ENCODE measurements around the gene ADK.
"Not testable (repeated sequence)": the region's sequence is repeated elsewhere in the genome, so short reads cannot be mapped to it uniquely, and the experiment has no call there.

ADK gene

GRCh38 chr10:74556072-74556705 lies 405.2 kb downstream of the ADK start:
- no peak for DNase-seq (ENCODE audit: low spot score)

- no peak for DNase-seq (ENCODE audit: low spot score)
Measured at GRCh38 chr10:74557098-74557497, 406.1 kb downstream of the ADK start.

- no peak for DNase-seq (ENCODE audit: low spot score)
Measured at GRCh38 chr10:74558403-74558802, 407.4 kb downstream of the ADK start.

- no peak for DNase-seq (ENCODE audit: low spot score)
Measured at GRCh38 chr10:74558897-74559296, 407.9 kb downstream of the ADK start.

GRCh38 chr10:74568896-74569295 lies 417.9 kb downstream of the ADK start:
- DNase-seq (ENCODE audit: low spot score), result not testable (repeated sequence)

- DNase-seq (ENCODE audit: low spot score), result not testable (repeated sequence)
Measured at GRCh38 chr10:74573497-74573896, 422.5 kb downstream of the ADK start.

GRCh38 chr10:74575191-74575720 lies 424.2 kb downstream of the ADK start:
- DNase-seq (ENCODE audit: low spot score), result no peak

GRCh38 chr10:74575912-74576311 lies 424.9 kb downstream of the ADK start:
- DNase-seq (ENCODE audit: low spot score), result no peak

- no peak for DNase-seq (ENCODE audit: low spot score)
Measured at GRCh38 chr10:74576586-74576985, 425.6 kb downstream of the ADK start.

- DNase-seq (ENCODE audit: low spot score), result not testable (repeated sequence)
Measured at GRCh38 chr10:74580438-74580837, 429.4 kb downstream of the ADK start.

- DNase-seq (ENCODE audit: low spot score), result no peak
Measured at GRCh38 chr10:74582566-74582965, 431.5 kb downstream of the ADK start.

GRCh38 chr10:74585231-74586087 lies 434.4 kb downstream of the ADK start:
- DNase-seq (ENCODE audit: low spot score), result peak; percentile 18

- DNase-seq (ENCODE audit: low spot score), result no peak
Measured at GRCh38 chr10:74586088-74586585, 435.1 kb downstream of the ADK start.

GRCh38 chr10:74587109-74587854 lies 436.3 kb downstream of the ADK start:
- DNase-seq (ENCODE audit: low spot score), result peak; percentile 30

GRCh38 chr10:74589226-74589673 lies 438.2 kb downstream of the ADK start:
- peak; percentile 93 for DNase-seq (ENCODE audit: low spot score)

GRCh38 chr10:74589851-74590250 lies 438.8 kb downstream of the ADK start:
- DNase-seq (ENCODE audit: low spot score), result no peak

GRCh38 chr10:74593470-74593869 lies 442.4 kb downstream of the ADK start:
- DNase-seq (ENCODE audit: low spot score), result no peak

- DNase-seq (ENCODE audit: low spot score), result peak; percentile 17
Measured at GRCh38 chr10:74596713-74597112, 445.7 kb downstream of the ADK start.

GRCh38 chr10:74598891-74599566 lies 448.0 kb downstream of the ADK start:
- DNase-seq (ENCODE audit: low spot score), result no peak

- DNase-seq (ENCODE audit: low spot score), result no peak
Measured at GRCh38 chr10:74599672-74600071, 448.7 kb downstream of the ADK start.

GRCh38 chr10:74600170-74600569 lies 449.1 kb downstream of the ADK start:
- DNase-seq (ENCODE audit: low spot score), result no peak

GRCh38 chr10:74602576-74602975 lies 451.6 kb downstream of the ADK start:
- DNase-seq (ENCODE audit: low spot score), result no peak

Data from putamen (tissue), 1 donor.